Brain microvascular endothelial cell (primary cell): Measurements from ENCODE around the gene PMEPA1.

Experiments
- DNase-seq: peaks from one replicate; pipeline ENCODE4 v3.0.0-alpha.2; 2020
- H3K27ac ChIP-seq: fragments of 250-450 bp; sonication (Bioruptor Pico); 2 replicates; pipeline ENCODE4 v1.5.1; 2020; ENCODE audit warnings: mild to moderate bottlenecking, moderate library complexity
- H3K27me3 ChIP-seq: fragments of 250-450 bp; sonication (Bioruptor Pico); replicated peaks from 2 replicates; pipeline ENCODE4 v1.5.1; 2020; ENCODE audit warnings: mild to moderate bottlenecking
- H3K36me3 ChIP-seq: fragments of 250-450 bp; sonication (Bioruptor Pico); replicated peaks from 2 replicates; pipeline ENCODE4 v1.5.1; 2020; ENCODE audit warnings: mild to moderate bottlenecking
- H3K4me3 ChIP-seq: 2 replicates; pipeline ENCODE4 v1.5.1; 2011; ENCODE audit warnings: low read depth, mild to moderate bottlenecking, control low read depth, low read length, moderate library complexity
- in situ Hi-C: cut with HindIII; loops from 2 replicates; pipeline ENCODE4 v1.10.0; 2017; ENCODE audit warnings: low sequenced_read_pairs, low pct_ligation_motif_present
- TF ChIP-seq, protein P1 (sequence below): IDR thresholded peaks from 2 replicates; pipeline ENCODE4 v1.5.1; 2011; ENCODE audit warnings: low read depth, mild to moderate bottlenecking, moderate library complexity, low read length, control low read depth, inconsistent platforms; ENCODE audit errors: missing control alignments

Gene PMEPA1

DNA sequence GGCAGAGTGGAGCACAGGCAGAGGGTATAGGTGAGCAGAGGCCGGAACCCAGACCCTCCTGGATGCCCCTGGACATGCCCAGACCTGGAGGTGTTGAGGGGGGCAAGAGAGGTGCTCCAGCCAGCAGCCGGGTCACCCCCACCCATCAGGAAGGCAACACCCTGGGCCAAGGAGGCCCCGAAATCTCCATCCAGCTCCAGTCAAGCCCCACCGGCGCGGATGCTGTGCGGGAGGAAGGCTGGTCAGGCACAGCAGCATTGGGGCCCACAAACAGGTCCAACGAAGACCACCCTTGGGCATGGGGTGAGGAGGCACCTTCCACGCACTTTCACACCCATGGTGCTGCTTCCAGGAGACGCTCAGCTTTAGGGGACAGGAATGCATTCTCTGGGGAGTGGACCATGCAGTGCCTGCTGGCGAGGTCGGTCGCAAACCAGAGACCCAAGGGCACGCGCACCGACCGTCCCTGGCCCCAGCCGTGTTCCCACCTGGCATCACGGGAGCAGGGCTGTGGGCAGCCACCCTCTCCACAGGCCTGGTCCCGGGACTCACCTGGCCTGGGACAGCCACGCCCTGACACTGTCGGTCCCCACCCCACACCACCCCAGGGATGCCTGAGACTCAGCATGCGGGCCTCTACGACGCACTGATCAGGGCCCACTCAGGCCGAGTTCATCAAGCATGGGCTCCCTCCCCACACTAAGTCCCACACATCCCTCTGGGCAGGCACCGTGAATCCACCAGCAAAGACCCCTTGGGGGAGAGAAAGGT, 45.9 kb downstream of the PMEPA1 start:
- no peaks in the 10 kb centered on the region for H3K27me3 ChIP-seq

DNA sequence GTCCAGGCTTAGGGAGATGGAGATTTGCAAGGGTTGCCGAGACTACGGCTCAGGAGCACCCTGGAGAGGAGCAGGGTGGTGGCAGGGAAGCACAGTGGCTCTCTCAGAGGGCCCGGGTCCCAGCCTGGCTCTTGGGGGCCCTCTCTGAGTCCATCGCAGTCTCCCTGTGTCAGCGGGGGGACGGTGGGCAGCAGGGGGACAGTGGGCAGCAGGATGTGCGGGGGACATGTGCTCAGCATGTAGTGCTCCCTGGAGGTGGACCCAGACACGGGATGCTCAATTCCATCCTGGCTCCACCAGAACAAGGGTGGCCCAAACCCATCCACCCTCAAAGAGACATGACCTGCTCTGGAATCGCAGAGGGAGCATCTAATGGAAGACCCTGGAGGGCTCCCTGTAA, 46.6 kb downstream of the PMEPA1 start:
- no peak overlapping the region for H3K4me3 ChIP-seq
- no peak overlapping the region for H3K27ac ChIP-seq
- DNase-seq: no peak
- no peaks in the 10 kb centered on the region for H3K27me3 ChIP-seq
- TF ChIP-seq, protein P1, sequence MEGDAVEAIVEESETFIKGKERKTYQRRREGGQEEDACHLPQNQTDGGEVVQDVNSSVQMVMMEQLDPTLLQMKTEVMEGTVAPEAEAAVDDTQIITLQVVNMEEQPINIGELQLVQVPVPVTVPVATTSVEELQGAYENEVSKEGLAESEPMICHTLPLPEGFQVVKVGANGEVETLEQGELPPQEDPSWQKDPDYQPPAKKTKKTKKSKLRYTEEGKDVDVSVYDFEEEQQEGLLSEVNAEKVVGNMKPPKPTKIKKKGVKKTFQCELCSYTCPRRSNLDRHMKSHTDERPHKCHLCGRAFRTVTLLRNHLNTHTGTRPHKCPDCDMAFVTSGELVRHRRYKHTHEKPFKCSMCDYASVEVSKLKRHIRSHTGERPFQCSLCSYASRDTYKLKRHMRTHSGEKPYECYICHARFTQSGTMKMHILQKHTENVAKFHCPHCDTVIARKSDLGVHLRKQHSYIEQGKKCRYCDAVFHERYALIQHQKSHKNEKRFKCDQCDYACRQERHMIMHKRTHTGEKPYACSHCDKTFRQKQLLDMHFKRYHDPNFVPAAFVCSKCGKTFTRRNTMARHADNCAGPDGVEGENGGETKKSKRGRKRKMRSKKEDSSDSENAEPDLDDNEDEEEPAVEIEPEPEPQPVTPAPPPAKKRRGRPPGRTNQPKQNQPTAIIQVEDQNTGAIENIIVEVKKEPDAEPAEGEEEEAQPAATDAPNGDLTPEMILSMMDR: no peak
- in situ Hi-C loops: no loop called here
- H3K36me3 ChIP-seq: peaks cover 11% of the 10 kb centered on the region

More for the DNA sequence above, 45.9 kb downstream of the PMEPA1 start:
- TF ChIP-seq, protein P1: no peak
- DNase-seq: no peak
- Histone ChIP-seq H3K27ac (no peak overlapping the region), H3K36me3 (peaks cover 6% of the 10 kb centered on the region), H3K4me3 (no peak overlapping the region)
- in situ Hi-C loops: no loop called here

DNA sequence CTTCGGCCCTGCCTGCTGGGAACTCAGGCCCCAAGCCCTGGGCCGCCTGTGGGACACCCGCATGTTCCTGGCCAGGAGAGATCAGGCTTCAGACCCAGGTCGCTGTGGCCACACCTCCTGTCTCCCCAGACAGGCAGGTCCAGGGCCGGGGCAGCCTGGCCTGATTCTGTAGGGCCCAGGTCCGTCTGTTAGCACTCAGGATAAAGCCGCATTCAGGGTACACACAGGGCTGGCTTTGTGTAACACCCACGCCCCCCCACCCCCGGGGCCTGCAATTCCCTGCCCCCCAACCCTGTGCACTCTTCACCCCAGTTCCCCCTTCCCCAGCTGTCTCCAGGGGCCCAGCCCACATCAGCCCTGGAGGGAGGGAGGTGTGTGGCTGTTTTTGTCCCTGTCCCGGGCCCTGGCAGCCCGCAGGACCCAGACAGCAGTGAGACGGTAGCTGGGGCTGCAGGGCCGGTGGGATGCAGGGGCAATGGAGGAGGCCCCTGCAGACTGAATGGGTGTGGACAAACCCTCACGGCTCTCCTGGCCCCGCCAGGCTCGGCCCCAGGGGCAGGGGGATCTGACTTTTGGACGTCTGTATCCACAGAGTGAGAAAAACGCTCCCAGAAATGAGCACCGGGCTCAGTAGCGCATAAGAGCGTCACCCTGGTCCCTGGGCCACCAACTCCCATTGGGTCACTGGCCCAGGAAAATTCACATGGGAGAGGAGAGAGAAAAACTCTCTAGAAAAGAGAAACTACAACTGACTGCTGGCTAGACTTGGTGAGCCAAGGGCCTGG, 47.2 kb downstream of the PMEPA1 start:
- no peak overlapping the region for H3K4me3 ChIP-seq
- H3K36me3 ChIP-seq: peaks cover 14% of the 10 kb centered on the region
- no peaks in the 10 kb centered on the region for H3K27me3 ChIP-seq
- in situ Hi-C loops: no loop called here
- no peak for DNase-seq
- no peak overlapping the region for H3K27ac ChIP-seq
- TF ChIP-seq, protein P1: no peak

DNA sequence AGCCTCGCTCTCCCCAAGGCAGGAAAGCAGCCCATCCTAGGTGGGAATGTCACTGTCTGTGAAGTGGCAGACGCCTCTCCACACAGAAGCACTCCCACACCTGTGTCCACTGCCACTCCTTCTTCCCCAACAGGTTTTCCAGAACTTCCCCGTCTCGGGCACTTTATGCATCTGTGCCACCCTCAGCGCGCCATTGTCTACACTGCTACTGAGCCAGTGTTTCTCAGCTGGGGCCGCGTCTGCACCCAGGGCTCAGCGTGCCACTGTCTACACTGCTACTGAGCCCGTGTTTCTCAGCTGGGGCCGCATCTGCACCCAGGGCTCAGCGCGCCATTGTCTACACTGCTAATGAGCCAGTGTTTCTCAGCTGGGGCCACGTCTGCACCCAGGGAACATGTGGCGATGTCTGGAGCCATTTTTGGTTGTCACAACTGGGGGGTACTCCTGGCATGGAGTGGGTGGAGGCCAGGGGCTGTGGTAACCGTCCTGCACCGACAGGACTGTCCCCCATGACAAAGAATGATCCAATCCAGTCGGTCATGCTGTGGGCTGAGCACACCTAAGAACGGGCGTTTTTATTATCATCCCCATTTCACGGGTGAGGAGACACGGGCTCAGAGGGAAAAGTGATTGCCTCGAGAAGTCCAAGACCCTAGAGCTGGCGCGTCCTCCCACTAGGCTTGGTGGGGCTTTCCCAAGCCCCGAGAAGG, 47.9 kb downstream of the PMEPA1 start:
- in situ Hi-C loops: no loop called here
- no peak for DNase-seq

DNA sequence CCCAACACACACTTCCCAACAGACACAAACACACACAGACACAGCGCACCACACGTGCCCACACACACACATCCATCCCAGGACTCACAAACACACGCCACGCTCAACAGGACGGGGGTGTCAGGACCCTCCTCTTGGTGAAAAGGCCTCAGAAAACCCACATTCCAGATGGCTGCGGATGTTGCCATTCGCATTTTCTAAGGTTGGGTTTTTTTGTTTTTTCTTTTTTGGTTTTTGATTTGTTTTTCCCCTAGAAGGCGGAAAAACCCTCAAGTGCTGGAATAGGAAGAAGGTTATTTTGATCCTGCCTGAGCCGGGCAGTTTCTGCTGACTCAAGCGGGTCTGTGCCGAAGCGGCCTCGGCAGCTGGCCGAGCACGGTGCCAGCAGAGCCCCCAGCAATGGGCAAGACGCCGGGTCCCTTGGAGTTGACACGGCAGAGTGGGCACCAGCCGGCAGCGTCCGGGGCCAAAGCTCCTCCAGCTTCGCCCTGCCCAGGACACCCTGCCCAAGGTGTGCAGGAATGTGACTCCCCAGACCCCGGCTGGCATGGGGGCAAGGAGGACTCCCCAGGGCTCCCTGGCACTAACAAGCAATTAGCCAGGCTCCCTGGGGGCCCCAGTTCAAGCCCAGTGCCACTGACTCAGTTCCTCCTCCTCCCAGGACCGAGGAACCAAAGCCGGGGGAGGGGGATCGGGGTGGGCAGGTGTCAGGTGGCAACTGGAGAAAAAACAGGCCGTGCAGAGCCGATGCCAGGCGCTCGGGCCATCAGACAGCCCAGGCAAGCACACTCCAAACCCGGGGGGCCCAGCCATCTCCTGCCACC, 48.7 kb downstream of the PMEPA1 start:
- Histone ChIP-seq H3K27me3 (no peaks in the 10 kb centered on the region), H3K36me3 (peaks cover 24% of the 10 kb centered on the region), H3K27ac (no peak overlapping the region), H3K4me3 (no peak overlapping the region)
- no peak for DNase-seq
- in situ Hi-C loops: no loop called here
- TF ChIP-seq, protein P1: no peak

More for the DNA sequence above, 47.9 kb downstream of the PMEPA1 start:
- Histone ChIP-seq H3K4me3 (no peak overlapping the region), H3K27ac (no peak overlapping the region), H3K27me3 (no peaks in the 10 kb centered on the region), H3K36me3 (peaks cover 19% of the 10 kb centered on the region)
- TF ChIP-seq, protein P1: no peak
